ENCODE measurements around the gene PUM2. TPM values are rescaled to one million over a fixed set of nuclear protein-coding genes. Genes with fewer than 3 reads are reported as not detected.

PUM2 gene
- total and polyA plus RNA-seq, 2 of the 13 experiments (the other 11 are each of a cell fraction or from before 2014, with no cell fraction given) = 69.6 to 69.8 TPM

- 0 out of 2 replicates have a peak, but pooled peaks have one; percentile 51 for TF ChIP-seq SMAD1 (CRISPR knock-in tag; IDR thresholded peaks at IDR 0.05; ENCODE audit: borderline replicate concordance, low read depth)
- no peak for TF ChIP-seq NFKBIZ (CRISPR knock-in tag; IDR thresholded peaks at IDR 0.05)
- TF ChIP-seq ZNF430 (CRISPR knock-in tag; IDR thresholded peaks at IDR 0.05) = 0 out of 2 replicates have a peak, but pooled peaks have one; percentile 38
- no peak; the same call in 1 of the 2 replicates for TF ChIP-seq PAXIP1 (CRISPR knock-in tag; conservative IDR thresholded peaks at IDR 0.05)
- no peak for TF ChIP-seq SP2 (CRISPR knock-in tag; IDR thresholded peaks at IDR 0.05)
These were observed 142.2 kb downstream of the PUM2 start (continued) for GRCh38 chr2:20208476-20208859.

GRCh38 chr2:20207051-20207450, 143.6 kb downstream of the PUM2 start:
- CTCF ChIA-PET (ENCODE audit: low intra/inter-chr PET ratio, low total read pairs) = no interaction called here
- TF ChIP-seq ZBTB25 (CRISPR knock-in tag; IDR thresholded peaks at IDR 0.05) = no peak
- no peak for TF ChIP-seq FIP1L1 (IDR thresholded peaks at IDR 0.05; ENCODE audit: borderline replicate concordance, insufficient read depth, low read depth, low read length)
- TF ChIP-seq EZH2 (conservative IDR thresholded peaks at IDR 0.05; ENCODE audit: low read depth, low read length) = no peak
- TF ChIP-seq ZNF232 (CRISPR knock-in tag; IDR thresholded peaks at IDR 0.05; ENCODE audit: borderline replicate concordance) = no peak
- TF ChIP-seq ZNF747 (CRISPR knock-in tag; IDR thresholded peaks at IDR 0.05; ENCODE audit: borderline replicate concordance) = no peak
- no peak for TF ChIP-seq GPN1 (CRISPR knock-in tag; IDR thresholded peaks at IDR 0.05; ENCODE audit: borderline replicate concordance)
- TF ChIP-seq ZNF724P (CRISPR knock-in tag; IDR thresholded peaks at IDR 0.05; ENCODE audit: borderline replicate concordance) = no peak
- TF ChIP-seq ESRRA (CRISPR knock-in tag; IDR thresholded peaks at IDR 0.05; ENCODE audit: low read depth) = no peak
- TF ChIP-seq CREM (IDR thresholded peaks at IDR 0.05) = no peak; the same call in 1 of the 2 replicates
- no peak for TF ChIP-seq CREM (CRISPR knock-in tag; IDR thresholded peaks at IDR 0.05)
- TF ChIP-seq CEBPZ (IDR thresholded peaks at IDR 0.05; ENCODE audit: low read length) = no peak

More at GRCh38 chr2:20207051-20207450, 143.6 kb downstream of the PUM2 start:
- ATAC-seq = peak; percentile 1; the same call in 2 of the 3 replicates
- Histone ChIP-seq H3K79me2 (ENCODE audit: insufficient read depth, low read length) (peaks cover 16% of the 10 kb centered on the region), H3K36me3 (replicated peaks in 1 of 2; ENCODE audit: control insufficient read depth in 1 of 2, insufficient read depth in 2 of 2, low read length in 2 of 2) (peaks cover 19 to 30% of the 10 kb centered on the region in 2 experiments), H3K9ac (ENCODE audit: insufficient read depth, low read depth, low read length) (no peak overlapping the region; the same call in 1 of the 2 replicates), H3K4me3 (replicated peaks in 1 of 3; ENCODE audit: insufficient read depth in 1 of 3, low read depth in 2 of 3, low read length in 3 of 3) (no peak overlapping the region), H2AFZ (ENCODE audit: low read length) (no peak overlapping the region), H3K27ac (ENCODE audit: extremely low read length, insufficient read depth, low read length) (peak overlapping the region; percentile 70), H3K4me2 (ENCODE audit: low read depth, low read length) (peak overlapping the region; percentile 5; the same call in 1 of the 2 replicates), H3K27me3 (ENCODE audit: control insufficient read depth in 1 of 2, insufficient read depth in 2 of 2, low read length in 2 of 2) (no peaks in the 10 kb centered on the region), H3K4me1 (ENCODE audit: insufficient read depth, low read length) (peaks cover 73% of the 10 kb centered on the region), H4K20me1 (ENCODE audit: insufficient read depth, low read length) (no peaks in the 10 kb centered on the region), H3K9me3 (ENCODE audit: low read length) (no peaks in the 10 kb centered on the region)
- POLR2A ChIA-PET = interaction anchor here (1.5 to 5.5 kb wide), 9 partner anchors 10 to 98 kb away, joined by 5 to 94 read pairs (median 15); partner anchors contain the start of gene SDC1
- FAIRE-seq = peak; percentile 34
- BruUV-seq (replicated peaks) = no TSS peak
- in situ Hi-C loops (cut with HindIII; ENCODE audit: extremely low pct_ligation_motif_present, low pct_unique_long_range_greater_than_20kb) (no loop called here), intact Hi-C loops (cut with micrococcal nuclease; ENCODE audit: unreplicated experiment) (no loop called here)
- WGBS (ENCODE audit: low lambda C conversion rate) = 47% methylated on average over 5 of the region's 5 CpGs
- DNase-seq (ENCODE audit: low spot score) = no peak
